Neural progenitor cell (in vitro differentiated cells): Measurements from ENCODE around the gene INSR.

Experiments used
- EZH2 ChIP-seq: fragments of 200-600 bp; sonication (generic); IDR thresholded peaks from 2 replicates; pipeline ENCODE4 v1.6.1; 2017; ENCODE audit warnings: antibody characterized with exemption, mild to moderate bottlenecking, moderate library complexity
- TF ChIP-seq, protein P1 (sequence below): fragments of 200-600 bp; sonication (generic); IDR thresholded peaks from 2 replicates; pipeline ENCODE4 v1.5.1; 2017; ENCODE audit warnings: antibody characterized with exemption, mild to moderate bottlenecking

DNA sequence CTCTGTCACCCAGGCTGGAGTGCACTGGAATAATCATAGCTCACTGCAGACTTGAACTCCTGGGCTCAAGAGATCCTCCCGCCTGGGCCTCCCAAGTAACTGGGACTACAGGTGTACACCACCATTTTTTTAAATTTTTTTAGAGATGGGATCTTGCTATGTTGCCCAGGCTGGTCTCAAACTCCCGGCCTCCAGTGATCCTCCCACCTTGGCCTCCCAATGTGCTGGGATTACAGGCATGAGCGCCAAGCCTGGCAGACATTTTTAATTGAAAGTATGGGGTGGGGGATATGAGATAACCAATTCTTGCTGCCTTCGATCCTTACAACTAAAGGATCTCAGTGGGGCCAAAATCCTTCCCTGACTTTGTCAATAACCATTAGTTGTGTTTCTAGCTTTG, 132.9 kb downstream of the INSR start:
- TF ChIP-seq, protein P1, sequence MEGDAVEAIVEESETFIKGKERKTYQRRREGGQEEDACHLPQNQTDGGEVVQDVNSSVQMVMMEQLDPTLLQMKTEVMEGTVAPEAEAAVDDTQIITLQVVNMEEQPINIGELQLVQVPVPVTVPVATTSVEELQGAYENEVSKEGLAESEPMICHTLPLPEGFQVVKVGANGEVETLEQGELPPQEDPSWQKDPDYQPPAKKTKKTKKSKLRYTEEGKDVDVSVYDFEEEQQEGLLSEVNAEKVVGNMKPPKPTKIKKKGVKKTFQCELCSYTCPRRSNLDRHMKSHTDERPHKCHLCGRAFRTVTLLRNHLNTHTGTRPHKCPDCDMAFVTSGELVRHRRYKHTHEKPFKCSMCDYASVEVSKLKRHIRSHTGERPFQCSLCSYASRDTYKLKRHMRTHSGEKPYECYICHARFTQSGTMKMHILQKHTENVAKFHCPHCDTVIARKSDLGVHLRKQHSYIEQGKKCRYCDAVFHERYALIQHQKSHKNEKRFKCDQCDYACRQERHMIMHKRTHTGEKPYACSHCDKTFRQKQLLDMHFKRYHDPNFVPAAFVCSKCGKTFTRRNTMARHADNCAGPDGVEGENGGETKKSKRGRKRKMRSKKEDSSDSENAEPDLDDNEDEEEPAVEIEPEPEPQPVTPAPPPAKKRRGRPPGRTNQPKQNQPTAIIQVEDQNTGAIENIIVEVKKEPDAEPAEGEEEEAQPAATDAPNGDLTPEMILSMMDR = no peak
- TF ChIP-seq EZH2 = no peak
